GM12878 (cell line): ENCODE measurements around the gene P2RX4.

ENCODE experiments used
- CBX5 ChIP-seq: sonication (generic); IDR thresholded peaks from 2 replicates; pipeline ENCODE4 v1.6.1; 2016; ENCODE audit warnings: low read depth, moderate library complexity, mild to moderate bottlenecking, inconsistent platforms
- EP300 ChIP-seq, 2 experiments: fragments of 150-350 bp in 1 of 2; IDR thresholded peaks; 2 replicates each; pipeline ENCODE4 v1.6.1; 2011 to 2012; ENCODE audit warnings: low read depth in 2 of 2, low read length in 2 of 2, borderline replicate concordance in 1 of 2, improper control_type of control experiment in 1 of 2, inconsistent platforms in 1 of 2; ENCODE audit not compliant: control insufficient read depth in 1 of 2
- JUND ChIP-seq: IDR thresholded peaks from 2 replicates; pipeline ENCODE4 v1.6.1; 2012; ENCODE audit warnings: low read depth, mild to moderate bottlenecking, low read length, improper control_type of control experiment, moderate library complexity
- MYC ChIP-seq: IDR thresholded peaks from 2 replicates; pipeline ENCODE4 v1.6.1; 2011; ENCODE audit warnings: mild to moderate bottlenecking, low read length, moderate library complexity, inconsistent platforms; ENCODE audit not compliant: insufficient read depth, insufficient replicate concordance, insufficient read length, severe bottlenecking
- POLR2A ChIP-seq: IDR thresholded peaks from 2 replicates; pipeline ENCODE4 v1.6.1; 2011; ENCODE audit warnings: low read depth, mild to moderate bottlenecking, low read length
- SIX5 ChIP-seq: IDR thresholded peaks from 2 replicates; pipeline ENCODE4 v1.6.1; 2011; ENCODE audit warnings: mild to moderate bottlenecking, low read depth, low read length, moderate library complexity; ENCODE audit not compliant: severe bottlenecking
- YY1 ChIP-seq: IDR thresholded peaks from 2 replicates; pipeline ENCODE4 v1.6.1; 2011; ENCODE audit warnings: low read depth, mild to moderate bottlenecking, low read length
- ZNF217 ChIP-seq: fragments of 450-650 bp; IDR thresholded peaks from 2 replicates; pipeline ENCODE4 v1.6.1; 2017; ENCODE audit warnings: antibody characterized with exemption, mild to moderate bottlenecking
- TF ChIP-seq, protein P1 (sequence below): IDR thresholded peaks from 2 replicates; pipeline ENCODE4 v1.6.1; 2012; ENCODE audit warnings: low read depth, low read length, improper control_type of control experiment
- TF ChIP-seq, protein P2 (sequence below): IDR thresholded peaks from 2 replicates; pipeline ENCODE4 v1.6.1; 2012; ENCODE audit warnings: mild to moderate bottlenecking, low read depth, low read length
- TF ChIP-seq, protein P3 (sequence below): fragments of 450-650 bp; IDR thresholded peaks from 2 replicates; pipeline ENCODE4 v1.6.1; 2016; ENCODE audit warnings: mild to moderate bottlenecking
- TF ChIP-seq, protein P4 (sequence below): fragments of 450-650 bp; IDR thresholded peaks from 2 replicates; pipeline ENCODE4 v1.6.1; 2017; ENCODE audit warnings: mild to moderate bottlenecking
- TF ChIP-seq, protein P5 (sequence below), 3 experiments: IDR thresholded peaks in 2 of 3; conservative IDR thresholded peaks in 1 of 3; 2 replicates each; pipeline ENCODE4 v1.5.1; 2011; ENCODE audit warnings: low read depth in 3 of 3, low read length in 3 of 3, mild to moderate bottlenecking in 3 of 3, control low read depth in 2 of 3, moderate library complexity in 2 of 3, inconsistent platforms in 1 of 3, mixed read lengths in 1 of 3; ENCODE audit not compliant: control insufficient read depth in 2 of 3, insufficient read depth in 1 of 3; ENCODE audit errors: extremely low read depth in 1 of 3

DNA sequence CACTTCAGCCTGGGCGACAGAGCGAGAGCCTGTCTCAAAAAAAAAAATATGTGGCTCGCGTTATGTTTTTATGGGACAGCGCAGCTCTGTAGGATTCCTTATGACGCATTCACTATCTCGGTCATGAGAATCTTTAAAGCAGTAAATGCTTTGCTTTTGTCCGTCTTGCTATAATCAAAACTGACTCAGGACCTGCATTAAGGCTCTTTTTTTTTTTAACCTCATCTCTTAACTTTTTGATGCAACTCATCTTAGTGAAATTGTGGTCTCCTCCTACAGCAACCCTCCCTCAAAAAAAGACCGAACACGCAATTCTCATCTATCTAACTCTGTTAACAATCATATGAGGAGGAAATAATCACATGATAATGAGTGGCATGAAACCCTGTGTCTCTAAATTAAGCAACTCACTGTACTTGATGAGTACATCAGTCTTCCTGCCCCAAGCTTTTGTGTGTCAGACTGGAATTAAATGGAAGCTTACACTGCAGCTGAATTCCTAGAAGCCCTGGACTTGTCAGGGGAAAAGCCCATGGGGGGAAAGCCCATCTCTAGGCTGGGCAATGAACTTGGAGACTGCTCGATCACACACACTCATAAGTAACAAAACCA, 4.3 kb downstream of the P2RX4 start:
- TF ChIP-seq, protein P1, sequence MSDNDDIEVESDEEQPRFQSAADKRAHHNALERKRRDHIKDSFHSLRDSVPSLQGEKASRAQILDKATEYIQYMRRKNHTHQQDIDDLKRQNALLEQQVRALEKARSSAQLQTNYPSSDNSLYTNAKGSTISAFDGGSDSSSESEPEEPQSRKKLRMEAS: no peak
- TF ChIP-seq, protein P2, sequence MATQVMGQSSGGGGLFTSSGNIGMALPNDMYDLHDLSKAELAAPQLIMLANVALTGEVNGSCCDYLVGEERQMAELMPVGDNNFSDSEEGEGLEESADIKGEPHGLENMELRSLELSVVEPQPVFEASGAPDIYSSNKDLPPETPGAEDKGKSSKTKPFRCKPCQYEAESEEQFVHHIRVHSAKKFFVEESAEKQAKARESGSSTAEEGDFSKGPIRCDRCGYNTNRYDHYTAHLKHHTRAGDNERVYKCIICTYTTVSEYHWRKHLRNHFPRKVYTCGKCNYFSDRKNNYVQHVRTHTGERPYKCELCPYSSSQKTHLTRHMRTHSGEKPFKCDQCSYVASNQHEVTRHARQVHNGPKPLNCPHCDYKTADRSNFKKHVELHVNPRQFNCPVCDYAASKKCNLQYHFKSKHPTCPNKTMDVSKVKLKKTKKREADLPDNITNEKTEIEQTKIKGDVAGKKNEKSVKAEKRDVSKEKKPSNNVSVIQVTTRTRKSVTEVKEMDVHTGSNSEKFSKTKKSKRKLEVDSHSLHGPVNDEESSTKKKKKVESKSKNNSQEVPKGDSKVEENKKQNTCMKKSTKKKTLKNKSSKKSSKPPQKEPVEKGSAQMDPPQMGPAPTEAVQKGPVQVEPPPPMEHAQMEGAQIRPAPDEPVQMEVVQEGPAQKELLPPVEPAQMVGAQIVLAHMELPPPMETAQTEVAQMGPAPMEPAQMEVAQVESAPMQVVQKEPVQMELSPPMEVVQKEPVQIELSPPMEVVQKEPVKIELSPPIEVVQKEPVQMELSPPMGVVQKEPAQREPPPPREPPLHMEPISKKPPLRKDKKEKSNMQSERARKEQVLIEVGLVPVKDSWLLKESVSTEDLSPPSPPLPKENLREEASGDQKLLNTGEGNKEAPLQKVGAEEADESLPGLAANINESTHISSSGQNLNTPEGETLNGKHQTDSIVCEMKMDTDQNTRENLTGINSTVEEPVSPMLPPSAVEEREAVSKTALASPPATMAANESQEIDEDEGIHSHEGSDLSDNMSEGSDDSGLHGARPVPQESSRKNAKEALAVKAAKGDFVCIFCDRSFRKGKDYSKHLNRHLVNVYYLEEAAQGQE: no peak
- TF ChIP-seq SIX5 (no peak), EP300 (IDR thresholded peaks at IDR 0.05; ENCODE audit: borderline replicate concordance in 1 of 2, control insufficient read depth in 1 of 2, low read depth in 2 of 2, low read length in 2 of 2) (no peak), POLR2A (no peak), YY1 (no peak), MYC (no peak), CBX5 (no peak), ZNF217 (no peak), JUND (no peak)
- TF ChIP-seq, protein P3, sequence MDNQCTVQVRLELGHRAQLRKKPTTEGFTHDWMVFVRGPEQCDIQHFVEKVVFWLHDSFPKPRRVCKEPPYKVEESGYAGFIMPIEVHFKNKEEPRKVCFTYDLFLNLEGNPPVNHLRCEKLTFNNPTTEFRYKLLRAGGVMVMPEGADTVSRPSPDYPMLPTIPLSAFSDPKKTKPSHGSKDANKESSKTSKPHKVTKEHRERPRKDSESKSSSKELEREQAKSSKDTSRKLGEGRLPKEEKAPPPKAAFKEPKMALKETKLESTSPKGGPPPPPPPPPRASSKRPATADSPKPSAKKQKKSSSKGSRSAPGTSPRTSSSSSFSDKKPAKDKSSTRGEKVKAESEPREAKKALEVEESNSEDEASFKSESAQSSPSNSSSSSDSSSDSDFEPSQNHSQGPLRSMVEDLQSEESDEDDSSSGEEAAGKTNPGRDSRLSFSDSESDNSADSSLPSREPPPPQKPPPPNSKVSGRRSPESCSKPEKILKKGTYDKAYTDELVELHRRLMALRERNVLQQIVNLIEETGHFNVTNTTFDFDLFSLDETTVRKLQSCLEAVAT: peak; percentile 65
- TF ChIP-seq, protein P4, sequence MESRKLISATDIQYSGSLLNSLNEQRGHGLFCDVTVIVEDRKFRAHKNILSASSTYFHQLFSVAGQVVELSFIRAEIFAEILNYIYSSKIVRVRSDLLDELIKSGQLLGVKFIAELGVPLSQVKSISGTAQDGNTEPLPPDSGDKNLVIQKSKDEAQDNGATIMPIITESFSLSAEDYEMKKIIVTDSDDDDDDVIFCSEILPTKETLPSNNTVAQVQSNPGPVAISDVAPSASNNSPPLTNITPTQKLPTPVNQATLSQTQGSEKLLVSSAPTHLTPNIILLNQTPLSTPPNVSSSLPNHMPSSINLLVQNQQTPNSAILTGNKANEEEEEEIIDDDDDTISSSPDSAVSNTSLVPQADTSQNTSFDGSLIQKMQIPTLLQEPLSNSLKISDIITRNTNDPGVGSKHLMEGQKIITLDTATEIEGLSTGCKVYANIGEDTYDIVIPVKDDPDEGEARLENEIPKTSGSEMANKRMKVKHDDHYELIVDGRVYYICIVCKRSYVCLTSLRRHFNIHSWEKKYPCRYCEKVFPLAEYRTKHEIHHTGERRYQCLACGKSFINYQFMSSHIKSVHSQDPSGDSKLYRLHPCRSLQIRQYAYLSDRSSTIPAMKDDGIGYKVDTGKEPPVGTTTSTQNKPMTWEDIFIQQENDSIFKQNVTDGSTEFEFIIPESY: no peak
- TF ChIP-seq, protein P5, sequence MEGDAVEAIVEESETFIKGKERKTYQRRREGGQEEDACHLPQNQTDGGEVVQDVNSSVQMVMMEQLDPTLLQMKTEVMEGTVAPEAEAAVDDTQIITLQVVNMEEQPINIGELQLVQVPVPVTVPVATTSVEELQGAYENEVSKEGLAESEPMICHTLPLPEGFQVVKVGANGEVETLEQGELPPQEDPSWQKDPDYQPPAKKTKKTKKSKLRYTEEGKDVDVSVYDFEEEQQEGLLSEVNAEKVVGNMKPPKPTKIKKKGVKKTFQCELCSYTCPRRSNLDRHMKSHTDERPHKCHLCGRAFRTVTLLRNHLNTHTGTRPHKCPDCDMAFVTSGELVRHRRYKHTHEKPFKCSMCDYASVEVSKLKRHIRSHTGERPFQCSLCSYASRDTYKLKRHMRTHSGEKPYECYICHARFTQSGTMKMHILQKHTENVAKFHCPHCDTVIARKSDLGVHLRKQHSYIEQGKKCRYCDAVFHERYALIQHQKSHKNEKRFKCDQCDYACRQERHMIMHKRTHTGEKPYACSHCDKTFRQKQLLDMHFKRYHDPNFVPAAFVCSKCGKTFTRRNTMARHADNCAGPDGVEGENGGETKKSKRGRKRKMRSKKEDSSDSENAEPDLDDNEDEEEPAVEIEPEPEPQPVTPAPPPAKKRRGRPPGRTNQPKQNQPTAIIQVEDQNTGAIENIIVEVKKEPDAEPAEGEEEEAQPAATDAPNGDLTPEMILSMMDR (IDR thresholded peaks at IDR 0.05 in 2 of 3, conservative IDR thresholded peaks at IDR 0.05 in 1 of 3; ENCODE audit: control insufficient read depth in 2 of 3, extremely low read depth in 1 of 3, insufficient read depth in 1 of 3, low read depth in 3 of 3, low read length in 3 of 3): no peak
